HG02973 (cell line): ENCODE data around the gene AP5S1.
"Not testable (repeated sequence)": the region's sequence is repeated elsewhere in the genome, so short reads cannot be mapped to it uniquely, and the experiment has no call there.

Experiments
- ATAC-seq: cut with Tn5 transposase; IDR thresholded peaks from one replicate; pipeline ENCODE4 v1.9.1; 2021; ENCODE audit warnings: moderate library complexity; ENCODE audit not compliant: unreplicated experiment

The AP5S1 gene

GRCh38 chr20:3789201-3789600 lies 31.1 kb upstream of the AP5S1 start:
- not testable (repeated sequence) for ATAC-seq

GRCh38 chr20:3794168-3794567 lies 26.2 kb upstream of the AP5S1 start:
- not testable (repeated sequence) for ATAC-seq

DNA sequence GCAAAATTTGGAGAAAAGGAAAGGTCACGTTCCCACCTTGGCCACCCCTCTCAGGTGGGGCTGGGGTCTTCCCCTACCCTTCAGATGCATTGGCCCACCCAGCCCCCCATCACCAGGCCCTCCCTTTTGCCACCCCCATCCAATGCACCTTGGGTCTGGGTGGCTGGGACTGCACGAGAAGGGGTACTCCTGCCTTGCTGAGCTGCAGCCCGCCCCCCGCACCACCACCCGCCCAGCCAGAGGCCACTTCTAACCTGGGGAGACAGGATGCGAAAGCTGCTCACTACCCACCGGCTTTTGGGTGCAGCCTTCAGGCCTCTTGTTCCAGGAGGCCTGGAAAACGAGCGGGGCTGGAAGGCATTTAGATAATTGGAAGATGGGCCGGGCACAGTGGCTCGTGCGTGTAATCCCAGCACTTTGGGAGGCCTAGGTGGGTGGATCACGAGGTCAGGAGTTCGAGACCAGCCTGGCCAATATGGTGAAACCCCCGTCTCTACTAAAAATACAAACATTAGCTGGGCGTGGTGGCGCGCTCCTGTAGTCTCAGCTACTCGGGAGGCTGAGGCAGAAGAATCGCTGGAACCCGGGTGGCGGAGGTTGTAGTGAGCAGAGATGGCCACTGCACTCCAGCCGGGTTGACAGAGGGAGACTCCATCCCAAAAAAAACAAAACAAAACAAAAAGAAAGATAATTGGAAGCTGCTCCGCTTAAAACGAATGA lies 25.5 kb upstream of the AP5S1 start:
- ATAC-seq: no peak

DNA sequence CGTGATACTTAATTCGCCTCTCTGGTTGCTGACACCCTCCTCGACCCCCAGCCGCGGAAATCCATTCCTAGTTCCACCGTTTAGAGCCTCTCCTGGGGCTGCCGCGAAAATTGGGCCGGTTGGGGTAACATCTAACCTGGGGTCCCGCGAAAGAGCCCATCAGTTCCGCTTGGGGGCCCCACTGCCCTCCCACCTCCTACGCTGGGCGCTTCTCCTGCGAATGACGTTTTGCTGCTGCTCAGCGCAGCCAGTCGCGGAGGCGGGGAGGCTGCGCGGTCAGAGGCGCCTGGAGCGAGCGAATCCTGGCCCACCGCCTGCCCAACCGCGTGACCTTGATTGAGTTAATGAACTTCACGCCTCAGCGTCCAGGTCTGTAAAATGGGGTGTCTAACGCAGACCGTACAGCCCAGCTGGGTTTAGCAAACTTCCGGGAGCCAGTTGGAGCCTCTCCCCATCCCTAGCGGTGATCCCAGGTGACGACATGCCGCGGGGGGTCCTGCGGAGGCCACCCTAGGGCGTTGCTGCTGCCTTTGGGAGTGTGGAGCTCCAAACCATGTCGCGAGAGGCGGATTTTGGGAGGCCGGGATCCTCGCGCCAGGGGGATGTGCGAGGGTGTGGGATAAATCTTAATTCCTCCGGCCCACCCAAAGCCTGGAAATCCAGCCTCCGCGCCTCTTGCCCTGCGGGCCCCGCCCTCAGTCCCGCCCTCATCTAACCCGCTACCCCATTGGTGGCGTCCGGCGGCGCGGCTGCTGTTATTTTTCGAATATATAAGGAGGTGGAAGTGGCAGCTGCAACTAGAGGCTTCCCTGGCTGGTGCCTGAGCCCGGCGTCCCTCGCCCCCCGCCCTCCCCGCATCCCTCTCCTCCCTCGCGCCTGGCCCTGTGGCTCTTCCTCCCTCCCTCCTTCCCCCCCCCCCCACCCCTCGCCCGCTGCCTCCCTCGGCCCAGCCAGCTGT lies 24.6 kb upstream of the AP5S1 start, which contains the start of gene CDC25B:
Gene CDC25B, plus strand, starts transcription at position 800 of the 958 bp plus-strand sequence. CDS start 222 bp downstream, outside the sequence.
- peak; percentile 70 for ATAC-seq

DNA sequence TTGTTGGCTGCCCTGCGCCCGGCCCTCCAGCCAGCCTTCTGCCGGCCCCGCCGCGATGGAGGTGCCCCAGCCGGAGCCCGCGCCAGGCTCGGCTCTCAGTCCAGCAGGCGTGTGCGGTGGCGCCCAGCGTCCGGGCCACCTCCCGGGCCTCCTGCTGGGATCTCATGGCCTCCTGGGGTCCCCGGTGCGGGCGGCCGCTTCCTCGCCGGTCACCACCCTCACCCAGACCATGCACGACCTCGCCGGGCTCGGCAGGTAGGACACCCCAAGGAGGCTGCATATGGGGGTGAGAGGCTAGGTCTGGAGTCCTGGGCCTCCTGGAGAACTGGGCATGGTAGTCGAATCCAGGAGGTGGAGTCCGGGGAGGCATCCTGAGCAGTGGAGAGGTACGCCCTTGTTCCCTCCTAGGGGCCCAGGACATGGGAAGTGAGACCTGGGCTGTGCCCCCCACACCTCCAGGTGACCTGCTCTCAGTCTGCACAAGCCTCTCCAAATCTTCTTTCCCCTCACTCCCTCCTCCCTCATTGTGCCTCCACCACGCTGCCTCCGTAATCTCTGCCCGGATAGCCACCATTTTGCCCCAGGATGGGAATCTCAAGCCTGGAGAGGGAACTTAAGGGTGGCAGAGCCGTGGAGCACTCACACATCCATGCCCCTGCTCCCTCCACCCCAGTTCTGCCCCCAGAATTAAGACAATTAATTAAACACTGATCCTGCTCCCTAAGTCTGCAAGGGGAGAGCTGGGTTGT lies 23.7 kb upstream of the AP5S1 start:
- ATAC-seq: no peak

DNA sequence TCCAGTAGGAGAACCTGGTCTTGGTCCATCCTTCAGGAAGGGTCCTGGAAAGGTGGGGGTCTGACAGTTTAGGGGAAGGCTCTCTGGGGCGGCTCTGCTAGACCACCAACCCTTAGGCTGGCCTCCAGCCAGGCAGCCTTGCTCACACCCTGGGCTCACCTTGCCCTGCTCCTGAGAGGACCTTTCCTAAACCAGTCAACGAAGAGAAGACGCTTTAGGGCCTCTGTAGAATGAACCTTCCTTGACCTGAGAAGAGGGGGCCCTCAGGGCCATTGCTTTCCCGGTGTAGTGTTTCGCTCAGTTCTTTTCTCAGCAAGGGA lies 23.2 kb upstream of the AP5S1 start:
- no peak for ATAC-seq

- ATAC-seq: no peak
Measured at GRCh38 chr20:3797592-3798372, 22.6 kb upstream of the AP5S1 start.

GRCh38 chr20:3798373-3798768 lies 22.0 kb upstream of the AP5S1 start:
- no peak for ATAC-seq

DNA sequence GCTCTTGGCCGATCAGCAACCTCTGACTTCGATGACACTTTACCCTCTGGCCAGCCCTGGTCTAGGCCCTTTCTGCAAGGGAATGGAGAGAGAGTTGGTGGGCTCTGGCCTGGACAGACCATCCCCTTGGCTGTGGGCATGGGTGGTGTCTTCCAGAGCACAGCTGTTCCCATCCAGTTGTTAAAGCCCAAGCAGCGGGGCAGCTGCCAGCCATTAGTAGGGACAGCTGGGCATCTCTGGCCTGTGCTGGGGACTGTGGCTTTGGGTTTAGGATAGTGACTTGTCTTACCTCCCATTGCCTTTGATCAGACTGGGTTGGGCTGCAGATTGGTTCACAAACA lies 21.5 kb upstream of the AP5S1 start:
- no peak for ATAC-seq

DNA sequence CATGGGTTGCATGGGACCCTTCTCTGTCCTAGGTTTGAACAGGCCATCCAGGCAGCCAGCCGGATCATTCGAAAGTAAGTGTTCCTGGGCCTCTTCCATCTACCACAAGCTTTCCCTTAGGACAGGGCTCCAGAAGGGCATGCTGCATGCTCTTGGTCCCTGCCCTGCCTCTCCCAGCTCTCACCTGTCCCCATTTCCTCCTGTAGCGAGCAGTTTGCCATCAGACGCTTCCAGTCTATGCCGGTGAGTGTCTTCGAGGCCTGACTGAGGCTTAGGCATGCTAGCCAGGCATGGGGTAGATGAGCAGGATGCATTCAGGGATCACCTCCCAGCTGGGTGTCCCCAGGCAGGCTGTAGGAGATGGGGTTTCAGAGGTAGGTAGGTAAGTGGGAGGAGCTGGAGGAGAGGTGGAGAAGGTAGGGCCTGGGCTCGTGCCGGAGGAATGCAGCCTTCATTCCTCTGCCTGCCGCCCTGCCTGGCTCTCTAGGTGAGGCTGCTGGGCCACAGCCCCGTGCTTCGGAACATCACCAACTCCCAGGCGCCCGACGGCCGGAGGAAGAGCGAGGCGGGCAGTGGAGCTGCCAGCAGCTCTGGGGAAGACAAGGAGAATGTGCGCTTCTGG lies 20.0 kb upstream of the AP5S1 start:
- ATAC-seq: no peak

DNA sequence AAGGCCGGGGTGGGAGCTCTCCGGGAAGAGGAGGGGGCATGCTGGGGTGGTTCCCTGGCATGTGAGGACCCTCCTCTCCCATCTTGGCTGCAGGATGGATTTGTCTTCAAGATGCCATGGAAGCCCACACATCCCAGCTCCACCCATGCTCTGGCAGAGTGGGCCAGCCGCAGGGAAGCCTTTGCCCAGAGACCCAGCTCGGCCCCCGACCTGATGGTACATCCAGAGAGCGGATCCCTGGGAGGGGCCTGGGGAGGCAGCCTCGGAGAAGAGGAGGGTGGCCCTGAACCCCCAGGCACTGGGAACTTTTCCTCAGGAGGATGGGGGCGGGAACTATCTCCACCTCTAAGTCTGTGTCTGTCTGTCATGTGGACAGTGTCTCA lies 19.5 kb upstream of the AP5S1 start:
- no peak for ATAC-seq

GRCh38 chr20:3801299-3801698 lies 19.0 kb upstream of the AP5S1 start:
- no peak for ATAC-seq

- no peak for ATAC-seq
Measured at GRCh38 chr20:3801846-3802245, 18.5 kb upstream of the AP5S1 start.

DNA sequence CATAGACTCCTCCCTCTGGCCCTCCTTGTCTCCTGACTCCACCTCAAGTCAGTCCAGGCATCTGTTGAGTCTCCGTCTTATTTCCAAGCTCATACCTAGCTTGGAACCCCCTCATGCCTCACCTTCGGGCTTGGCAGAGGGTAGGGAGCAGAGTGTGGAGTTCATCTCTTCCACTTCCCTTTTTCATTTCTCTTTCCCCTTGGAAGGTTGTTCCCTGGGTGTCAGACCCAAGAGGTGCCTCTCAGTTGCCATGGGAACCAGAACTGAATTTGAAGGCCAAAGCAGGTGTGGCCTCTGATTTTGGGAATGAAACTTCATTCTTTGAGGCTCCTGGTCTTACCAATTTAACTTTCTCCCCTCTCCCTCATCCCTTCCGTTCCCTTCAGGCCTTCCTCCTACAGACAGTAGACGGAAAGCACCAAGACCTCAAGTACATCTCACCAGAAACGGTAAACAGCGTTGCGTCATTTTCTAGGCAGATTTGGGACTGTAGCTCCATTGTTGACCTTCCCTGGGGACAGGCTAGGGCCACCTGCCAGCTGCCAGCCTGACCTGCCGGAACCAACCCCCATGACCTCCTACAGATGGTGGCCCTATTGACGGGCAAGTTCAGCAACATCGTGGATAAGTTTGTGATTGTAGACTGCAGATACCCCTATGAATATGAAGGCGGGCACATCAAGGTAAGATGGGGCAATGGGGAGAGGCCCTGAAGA lies 17.7 kb upstream of the AP5S1 start:
- ATAC-seq: no peak

DNA sequence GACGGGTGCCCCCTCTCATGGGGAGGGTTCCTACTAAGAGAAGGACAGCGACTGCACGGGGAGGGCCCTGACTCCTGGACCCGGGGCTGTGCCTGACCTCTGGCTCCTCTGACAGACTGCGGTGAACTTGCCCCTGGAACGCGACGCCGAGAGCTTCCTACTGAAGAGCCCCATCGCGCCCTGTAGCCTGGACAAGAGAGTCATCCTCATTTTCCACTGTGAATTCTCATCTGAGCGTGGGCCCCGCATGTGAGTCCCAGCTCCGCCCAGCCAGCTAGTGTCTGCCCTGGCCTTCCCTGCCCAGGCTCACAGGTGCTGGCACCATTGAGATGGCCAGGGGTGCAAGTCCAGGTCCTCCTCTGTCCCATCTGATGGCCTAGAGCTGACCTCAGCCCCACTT lies 17.1 kb upstream of the AP5S1 start:
- ATAC-seq: no peak

DNA sequence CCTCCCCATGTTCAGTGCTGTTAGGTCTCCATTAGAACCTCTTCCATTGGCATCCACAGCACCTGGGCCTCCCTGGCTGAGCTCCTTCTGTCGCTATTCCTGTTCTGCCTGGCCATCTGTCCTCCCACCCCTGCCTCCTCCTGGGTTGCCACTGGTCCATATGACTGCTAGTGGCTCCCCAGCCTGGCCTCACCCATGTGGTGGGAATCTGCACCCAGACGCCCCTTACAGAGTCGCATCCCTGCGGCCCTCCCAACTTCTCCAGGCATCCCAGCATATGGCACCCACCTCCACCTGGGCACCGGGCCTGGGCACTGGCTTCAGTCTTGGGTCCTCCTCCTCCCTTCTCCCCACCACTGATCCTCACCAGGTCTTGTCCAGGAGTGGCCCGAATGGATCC lies 16.5 kb upstream of the AP5S1 start:
- ATAC-seq: no peak

- no peak for ATAC-seq
Measured at GRCh38 chr20:3804254-3804751, 16.0 kb upstream of the AP5S1 start.

DNA sequence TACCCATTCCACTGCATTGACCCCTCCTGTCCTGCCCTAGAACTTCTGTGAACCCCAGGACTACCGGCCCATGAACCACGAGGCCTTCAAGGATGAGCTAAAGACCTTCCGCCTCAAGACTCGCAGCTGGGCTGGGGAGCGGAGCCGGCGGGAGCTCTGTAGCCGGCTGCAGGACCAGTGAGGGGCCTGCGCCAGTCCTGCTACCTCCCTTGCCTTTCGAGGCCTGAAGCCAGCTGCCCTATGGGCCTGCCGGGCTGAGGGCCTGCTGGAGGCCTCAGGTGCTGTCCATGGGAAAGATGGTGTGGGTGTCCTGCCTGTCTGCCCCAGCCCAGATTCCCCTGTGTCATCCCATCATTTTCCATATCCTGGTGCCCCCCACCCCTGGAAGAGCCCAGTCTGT lies 15.6 kb upstream of the AP5S1 start:
- no peak for ATAC-seq

GRCh38 chr20:3808544-3808943 lies 11.8 kb upstream of the AP5S1 start:
- ATAC-seq: no peak
